Activated CD4-positive, CD25-positive, alpha-beta regulatory T cell treated with anti-CD3 and anti-CD28 coated beads, Interleukin-2, amount 50 U/mL, for 72 hours (primary cell): ENCODE data around the gene HPCAL4.

ENCODE experiments used
- DNase-seq: peaks from one replicate; pipeline ENCODE4 v3.0.0; 2021

Gene HPCAL4

DNA sequence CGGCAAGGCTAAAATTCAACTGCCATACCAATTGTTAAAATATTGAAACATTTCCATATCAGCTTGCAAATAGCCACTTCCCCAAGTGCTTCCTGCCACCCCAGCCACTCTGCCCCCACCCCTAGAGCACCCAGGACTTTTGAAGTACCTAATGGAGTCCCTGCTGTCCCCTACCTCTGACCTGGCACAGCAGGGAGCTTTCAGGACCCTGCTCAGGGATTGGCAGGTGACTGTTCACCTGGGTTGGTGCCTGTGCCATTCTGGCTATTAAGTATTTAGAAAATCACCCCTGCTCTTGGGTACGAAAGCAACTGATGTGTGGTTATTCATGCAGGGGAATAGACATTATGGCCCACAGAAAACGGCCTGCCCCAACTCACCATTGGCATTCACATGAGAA, 9.1 kb upstream of the HPCAL4 start:
- no peak for DNase-seq

DNA sequence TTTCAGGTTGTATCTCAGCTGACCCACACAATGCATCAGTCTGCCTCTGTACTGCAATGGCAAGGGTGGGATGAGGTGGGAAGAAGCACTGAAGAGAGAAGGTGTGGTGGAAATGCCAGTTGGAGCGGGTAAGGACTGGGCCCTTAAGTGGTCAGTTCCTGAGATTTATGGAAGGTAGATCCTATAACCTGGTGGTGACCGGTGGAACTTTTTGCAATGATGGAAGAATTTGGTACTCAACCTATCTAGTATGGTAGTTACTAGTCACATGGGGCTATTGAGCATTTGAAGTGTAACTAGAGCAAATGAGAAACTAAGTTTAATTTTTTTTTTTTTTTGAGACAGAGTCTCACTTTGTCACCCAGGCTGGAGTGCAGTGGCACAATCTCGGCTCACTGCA, 8.2 kb upstream of the HPCAL4 start:
- no peak for DNase-seq

DNA sequence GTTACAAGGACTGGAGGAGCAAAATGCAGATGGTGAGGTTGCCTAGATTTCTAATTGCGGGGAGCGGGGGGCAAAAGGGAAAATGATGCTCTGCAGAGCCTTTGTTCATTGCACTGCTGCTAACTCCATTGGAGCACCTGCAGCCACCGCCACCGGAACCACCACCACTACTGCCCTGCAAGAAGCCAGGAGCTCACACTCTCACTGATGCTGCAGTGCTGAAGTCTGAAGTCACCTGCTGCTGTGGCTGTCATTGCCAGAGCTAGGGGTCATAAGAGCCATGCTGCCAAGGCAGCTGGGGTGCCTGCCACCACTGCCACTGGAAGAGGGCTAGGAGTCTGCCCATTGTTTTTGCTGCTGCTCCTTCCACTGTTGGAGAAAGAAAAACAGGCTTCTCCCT, 7.3 kb upstream of the HPCAL4 start:
- no peak for DNase-seq

DNA sequence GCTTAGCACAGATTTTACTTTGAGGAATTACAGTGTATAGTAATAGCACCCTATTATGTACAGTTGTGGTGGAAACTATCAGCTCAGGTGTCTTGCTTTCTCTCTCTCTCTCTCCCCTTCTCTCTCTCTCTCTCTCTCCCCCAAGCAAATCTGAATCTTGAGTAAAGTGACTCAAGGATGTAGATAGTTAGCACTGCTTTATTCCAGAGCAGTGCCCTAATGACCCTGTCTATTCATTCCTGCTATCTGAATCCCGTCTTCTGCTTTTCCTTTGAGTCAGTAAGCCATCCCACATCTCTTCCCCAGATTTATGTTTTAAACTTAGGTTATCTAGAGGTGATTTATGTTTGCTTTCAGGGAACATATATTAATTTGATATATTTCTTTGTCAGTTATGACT, 5.2 kb upstream of the HPCAL4 start:
- no peak for DNase-seq

DNA sequence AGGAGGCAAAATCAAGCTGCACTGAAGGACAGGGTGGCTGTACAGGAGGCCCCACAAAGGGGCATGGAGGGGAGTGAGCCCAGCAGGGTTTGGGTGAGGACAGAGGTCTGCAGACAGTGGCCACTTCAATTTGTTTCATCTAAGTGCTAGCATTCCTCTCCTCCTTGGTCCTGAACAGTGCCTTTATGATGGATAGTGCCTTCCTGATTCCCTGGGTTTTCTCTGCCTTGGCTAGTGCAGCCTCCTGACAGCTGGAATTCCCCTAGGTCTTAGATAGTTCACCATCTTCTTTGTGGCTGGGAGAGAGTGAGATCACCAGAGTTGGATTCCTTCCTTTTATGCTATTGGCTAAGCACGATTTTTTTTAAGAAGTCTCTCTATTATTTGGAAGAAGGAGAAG, 3.8 kb upstream of the HPCAL4 start:
- no peak for DNase-seq

DNA sequence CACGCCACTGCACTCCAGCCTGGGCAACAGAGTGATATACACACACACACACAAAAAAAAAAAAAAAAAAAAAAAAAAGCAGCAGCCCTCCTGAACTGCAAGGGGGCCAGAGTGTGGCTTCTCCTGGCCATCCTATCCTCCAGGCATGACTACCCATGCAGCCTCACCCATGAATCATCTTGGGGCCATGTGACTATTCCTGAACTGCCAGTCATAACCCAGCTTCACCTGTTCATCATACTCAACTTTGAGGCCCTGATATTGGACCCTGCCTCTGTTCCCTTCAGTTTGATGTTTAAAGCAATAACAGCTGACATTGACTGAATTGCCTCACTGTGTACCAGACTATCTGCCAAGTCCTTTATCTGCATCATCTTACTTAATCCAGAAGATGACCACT, 2.8 kb upstream of the HPCAL4 start:
- DNase-seq = no peak

DNA sequence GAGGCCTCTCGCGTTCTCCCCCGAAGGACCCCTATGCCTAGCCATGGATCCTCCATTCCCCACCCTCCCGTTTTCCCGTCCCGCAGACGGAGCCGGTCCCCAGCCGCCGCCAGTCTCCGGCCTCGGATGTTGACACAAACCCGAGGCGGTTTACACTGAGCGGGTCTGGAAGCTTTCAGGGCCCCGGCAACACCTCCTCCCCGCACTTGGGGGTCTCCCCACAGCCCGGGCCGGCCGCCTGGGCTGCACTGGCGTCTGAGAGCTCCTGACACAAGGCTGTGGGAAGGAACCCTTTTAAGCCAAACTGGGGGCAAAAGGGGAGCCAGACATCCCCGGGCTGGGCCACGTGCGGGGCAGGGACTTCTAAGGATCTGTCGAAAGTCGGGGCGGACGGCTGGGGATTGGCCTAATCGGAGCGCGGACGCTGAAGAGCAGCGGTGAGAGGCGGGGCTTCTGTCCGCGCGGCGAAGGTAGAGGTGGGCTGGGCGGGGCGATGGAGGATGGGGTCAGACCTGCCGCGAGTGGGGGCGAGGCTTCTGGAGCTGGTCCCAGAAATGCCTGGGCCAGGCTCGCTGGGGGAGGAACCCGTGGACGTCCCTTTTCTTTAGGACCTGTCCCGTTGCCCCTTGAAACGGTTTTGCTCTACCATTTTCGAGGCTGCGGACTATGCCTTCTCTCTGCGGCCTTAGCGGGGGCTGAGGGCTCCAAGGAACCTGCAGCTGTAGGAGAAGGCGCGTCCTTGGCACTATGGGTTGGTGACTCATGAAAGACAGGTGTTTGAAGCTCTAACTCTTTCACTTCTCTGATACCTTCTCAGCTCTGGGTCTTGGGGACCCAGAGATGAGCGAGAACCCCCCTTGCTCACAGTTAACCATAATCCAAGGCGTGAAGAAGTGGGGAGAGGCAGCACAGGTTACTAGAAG, 1.2 kb upstream of the HPCAL4 start:
- DNase-seq = no peak

DNA sequence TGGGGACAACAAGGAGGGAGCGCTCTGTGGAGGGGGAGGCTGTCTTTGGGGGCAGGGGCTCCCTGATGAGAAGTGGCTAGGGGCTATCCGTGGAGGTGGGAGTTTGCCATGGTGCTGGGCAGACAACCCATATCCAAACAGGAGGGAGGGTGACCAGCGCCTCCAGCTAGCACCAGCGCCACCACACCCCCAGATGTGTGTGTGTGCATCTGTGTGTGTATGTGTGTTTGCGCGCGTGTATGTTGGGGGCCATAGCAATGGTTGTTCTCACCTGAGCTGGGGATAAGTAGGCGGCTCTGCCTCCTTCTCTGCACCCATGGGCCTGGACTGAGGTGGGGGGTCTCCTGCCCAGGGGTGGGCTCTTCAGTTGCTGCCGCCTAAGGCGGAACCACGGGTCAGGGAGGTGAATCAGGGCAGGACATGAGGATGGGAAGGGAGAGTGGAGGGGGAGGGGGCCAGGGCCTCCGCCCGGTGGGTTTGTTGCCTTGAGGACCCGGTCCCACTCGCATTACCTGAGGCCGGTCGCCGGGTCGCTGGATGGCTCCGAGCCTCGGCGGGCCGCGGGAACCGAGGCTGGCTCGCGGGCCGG, 345 bp downstream of the HPCAL4 start:
- no peak for DNase-seq

DNA sequence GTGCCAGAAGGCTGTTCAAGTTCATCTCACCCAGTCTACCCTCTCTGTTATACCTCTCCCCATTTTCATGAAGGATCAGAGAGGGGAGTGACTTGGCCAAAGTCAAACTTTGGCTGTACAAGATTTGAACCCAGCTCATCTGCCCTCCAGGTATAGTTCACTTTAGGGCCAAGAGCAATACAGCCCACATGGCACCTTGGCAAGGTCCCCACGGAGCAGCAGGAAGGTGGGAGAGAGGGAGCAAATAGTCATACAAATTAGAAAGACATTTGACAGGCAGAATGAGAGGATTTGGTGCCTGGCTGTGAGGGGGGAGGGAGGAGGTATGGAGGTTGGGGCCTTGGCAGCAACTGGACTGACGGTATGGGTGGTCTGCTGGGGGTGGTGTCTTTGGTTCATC, 1.0 kb downstream of the HPCAL4 start:
- no peak for DNase-seq

DNA sequence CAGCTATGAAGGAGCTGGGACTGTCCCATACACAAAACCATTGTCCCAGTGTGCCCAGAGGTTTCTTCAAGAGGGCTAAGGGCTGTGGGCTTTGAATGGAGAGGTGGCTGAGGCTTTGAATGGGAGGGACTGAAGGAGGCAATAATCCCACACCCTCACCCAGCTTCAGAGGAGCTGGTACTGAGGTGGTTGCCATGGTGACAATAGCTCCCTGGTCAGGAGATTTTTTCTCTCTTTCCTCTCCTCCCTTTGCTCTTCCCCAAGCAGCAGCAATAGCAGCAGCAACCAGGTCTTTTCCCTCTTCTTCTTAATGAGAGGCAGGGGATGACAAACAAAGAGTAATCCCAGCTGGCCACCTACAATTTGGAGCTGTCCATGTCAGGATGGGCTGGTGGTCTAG, 1.6 kb downstream of the HPCAL4 start:
- no peak for DNase-seq

DNA sequence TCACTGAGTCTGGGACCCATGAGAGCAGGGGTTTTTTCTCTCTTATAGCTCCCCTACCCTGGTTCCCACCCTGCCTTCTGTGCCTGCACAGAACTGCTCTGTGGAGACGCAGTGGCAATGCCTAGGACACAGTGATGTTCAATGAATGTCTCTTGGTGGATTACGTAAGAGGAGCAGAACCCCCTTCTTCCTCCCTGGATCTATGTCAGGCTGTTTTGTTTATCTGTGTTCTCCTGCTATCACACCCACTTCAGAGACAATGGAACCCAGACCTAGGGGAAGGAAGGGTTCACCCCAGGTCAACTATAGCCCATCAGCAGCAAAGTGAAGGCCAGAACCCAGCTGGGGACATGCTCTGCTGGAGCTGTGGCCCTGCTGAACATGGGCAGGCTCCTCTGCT, 2.0 kb downstream of the HPCAL4 start:
- no peak for DNase-seq

DNA sequence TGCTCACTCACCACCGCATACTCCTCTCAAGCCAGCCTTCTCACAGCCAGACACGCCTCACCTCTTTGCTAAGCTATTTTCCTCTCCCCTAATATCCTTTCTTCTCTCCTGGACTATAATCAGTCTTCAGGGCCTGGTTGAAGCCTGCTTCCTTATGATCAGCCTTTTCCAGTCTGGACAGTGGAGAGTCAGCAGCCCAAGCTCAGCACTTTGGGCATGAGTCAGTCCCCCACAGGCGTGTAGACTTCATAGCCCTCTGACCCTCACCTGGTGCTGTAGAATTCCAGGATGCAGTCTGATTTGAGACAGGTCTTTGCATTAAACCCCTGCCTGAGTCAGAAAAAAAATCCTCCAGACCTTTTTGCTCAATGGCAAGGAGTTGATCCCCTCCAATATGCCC, 2.5 kb downstream of the HPCAL4 start:
- DNase-seq = no peak

DNA sequence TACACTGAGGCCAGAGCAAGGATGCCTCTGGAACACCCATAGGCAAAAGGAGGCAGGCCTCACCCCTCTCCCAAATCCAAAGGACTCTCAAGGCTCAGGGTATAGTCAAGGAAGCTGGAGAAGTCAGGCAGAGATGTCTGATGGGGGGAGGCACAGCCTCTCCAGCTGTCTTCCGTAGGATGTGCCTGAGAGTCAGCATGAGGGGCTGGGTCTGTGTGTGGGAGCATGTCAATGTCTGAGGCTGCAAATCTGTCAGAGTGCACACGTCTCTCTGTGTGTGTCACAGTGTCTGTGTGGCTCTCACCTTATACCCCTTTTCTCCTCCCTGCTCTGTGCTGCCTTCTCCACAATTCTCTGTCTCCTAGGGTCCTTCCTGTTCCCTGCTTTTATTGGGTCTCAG, 4.0 kb downstream of the HPCAL4 start:
- DNase-seq = no peak

DNA sequence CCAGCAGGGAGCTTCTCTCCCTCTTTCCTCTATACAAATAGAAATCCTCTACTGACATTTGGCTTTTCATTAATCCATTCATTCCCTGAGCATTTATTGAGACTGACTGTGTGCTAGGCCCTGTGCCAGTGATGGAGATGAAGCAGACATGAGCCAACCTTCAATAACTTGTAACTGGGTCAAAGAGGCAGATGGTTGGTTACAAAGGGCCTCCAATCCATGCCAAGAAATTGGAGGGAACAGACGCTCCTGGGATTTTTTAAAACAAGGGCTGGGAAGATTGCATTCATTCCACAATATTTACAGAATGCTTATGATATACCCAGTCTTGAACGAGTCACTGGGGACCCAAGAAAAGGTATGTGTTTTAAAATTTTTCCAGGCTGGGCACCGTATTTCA, 6.2 kb downstream of the HPCAL4 start:
- no peak for DNase-seq

DNA sequence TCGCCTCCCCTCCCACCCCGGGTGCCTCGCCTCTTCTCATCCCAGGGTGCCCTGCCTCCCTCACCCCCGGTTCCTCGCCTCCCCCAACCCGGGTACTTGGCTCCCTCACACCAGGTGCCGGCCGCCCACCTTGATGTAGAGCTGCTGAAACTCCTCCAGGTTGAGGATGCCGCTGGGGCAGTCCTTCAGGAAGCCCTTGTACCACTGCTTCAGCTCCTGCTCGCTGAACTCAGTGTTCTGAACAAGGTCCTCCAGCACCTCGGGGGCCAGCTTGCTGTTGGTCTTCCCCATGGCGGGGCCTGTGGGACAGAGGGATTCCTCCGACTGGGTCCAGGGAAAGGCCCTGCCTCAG, 6.9 kb downstream of the HPCAL4 start:
- no peak for DNase-seq

DNA sequence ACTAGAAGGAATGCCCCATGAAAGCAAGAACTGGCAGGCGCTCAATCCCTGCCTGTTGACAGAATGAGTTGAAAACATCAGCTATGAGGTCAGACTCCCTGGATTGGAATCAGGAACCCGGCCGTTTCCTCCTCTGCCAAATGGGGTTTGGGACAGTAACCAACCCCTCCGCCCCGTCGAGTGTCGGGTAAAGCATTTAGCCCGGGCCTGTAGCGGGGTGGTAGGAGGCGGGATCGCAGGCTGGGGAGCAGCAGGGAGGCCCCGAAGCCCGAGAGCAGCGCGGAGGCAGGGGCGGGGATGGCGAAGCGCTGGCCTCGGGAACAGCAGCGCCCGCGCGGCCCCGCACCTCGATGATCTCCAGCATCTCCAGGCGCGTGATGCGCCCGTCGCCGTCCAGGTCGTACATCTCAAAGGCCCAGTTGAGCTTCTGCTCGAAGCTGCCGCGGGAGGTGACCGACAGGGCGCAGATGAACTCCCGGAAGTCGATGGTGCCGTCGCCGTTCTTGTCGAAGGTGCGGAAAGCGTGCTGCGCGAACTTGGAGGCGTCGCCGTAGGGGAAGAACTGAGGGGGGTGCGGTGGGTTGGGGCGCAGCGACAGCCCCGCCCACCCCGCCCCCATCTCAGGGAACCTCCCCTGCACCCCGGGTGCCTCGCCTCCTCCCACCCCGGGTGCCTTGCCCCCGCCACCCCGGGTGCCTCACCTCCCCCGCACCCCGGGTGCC, 7.5 kb downstream of the HPCAL4 start:
- no peak for DNase-seq

DNA sequence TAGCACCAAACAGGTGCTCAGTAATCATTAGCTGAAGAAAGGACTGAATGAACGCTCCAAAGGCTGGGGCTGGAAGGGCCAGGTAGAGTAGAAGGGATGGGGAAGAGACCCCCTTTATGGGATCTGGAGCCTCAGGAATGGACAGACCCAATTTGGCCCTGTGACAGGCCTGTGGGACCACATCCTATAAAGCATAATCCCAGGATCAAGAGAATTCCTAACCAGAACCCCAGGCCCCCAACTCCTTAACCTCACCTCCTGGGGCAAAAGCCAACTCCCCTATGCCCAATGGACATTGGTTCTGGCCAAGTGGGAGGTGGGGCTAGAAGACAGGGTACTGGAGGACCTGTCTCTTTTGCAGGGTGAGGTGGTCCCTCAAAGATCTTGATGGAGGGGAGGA, 9.2 kb downstream of the HPCAL4 start:
- DNase-seq = no peak

DNA sequence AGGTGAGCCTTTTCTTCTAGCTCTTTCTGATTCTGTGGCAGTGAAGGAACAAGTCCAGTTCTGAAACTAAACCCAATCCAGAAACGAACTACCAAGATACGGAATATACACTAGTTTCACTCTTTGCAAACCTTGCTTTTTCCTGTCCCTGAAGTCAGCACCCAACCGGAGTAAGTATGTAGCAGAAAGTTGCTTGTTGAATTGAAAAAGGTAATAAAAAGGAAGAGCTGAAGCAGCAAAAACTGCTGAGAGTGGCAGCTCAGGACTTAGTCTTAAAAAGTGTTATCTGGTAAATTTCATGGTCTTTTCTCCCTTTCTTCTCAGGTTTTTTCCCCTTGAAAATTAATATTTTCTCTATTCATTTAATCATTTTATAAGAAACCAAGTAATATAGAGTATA, 9.9 kb downstream of the HPCAL4 start:
- DNase-seq = no peak

DNA sequence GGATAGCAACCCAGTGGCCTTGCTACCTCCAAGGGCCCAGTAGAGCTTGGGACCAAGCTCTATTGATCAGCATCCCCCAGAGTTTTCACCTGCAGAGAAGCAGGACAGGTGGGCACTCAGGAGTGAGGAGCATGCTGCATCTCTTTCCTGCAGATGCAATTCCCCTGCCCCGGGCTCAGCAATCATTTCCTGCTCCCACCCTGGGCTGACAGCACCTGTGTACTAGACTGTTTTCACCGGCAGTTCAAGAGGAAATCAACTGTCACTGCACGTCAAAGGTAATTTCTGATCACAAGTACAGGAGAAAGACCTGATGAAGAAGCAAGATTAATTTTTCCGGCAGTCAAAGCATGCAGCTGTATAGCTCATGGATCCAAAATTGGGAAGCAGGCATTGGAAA, 10.5 kb downstream of the HPCAL4 start:
- no peak for DNase-seq

DNA sequence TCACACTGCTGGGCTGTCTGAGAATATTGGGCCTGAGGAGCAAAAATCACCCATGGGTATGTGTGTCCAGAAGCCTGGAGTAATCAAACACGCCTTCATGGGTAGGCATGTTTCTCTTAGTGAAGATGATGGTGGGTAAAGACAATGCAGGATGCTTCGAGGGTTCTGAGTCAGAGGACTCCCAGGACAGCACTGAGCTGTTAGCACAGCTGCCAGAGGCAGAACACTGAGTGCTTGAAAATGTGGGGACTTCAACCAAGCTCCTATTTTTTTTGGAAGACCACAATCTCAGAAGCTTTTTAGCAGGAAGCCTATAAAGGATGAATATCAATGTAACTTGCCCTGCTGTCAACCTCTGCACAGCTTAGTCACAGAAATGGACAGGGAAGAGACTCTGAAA, 11.4 kb downstream of the HPCAL4 start:
- no peak for DNase-seq

DNA sequence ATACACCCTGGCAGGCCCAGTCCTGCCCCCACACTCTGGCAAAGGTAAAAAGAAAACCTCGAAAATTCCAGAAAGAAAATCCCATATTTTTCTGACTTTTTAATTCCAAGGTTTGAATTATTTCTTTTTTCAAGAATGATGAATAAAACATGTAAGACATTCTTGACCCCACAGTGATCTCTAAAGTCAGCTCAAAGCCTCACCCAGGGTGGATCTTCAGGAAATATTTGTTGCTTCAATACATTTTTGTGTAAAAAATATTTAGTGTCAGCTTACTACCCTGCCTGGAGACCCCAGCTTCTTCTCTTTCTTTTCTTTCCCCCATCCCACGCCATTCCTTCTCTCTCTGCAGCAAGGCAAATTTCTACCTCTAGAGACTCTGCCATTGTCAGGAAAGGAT, 12.3 kb downstream of the HPCAL4 start:
- DNase-seq = no peak

DNA sequence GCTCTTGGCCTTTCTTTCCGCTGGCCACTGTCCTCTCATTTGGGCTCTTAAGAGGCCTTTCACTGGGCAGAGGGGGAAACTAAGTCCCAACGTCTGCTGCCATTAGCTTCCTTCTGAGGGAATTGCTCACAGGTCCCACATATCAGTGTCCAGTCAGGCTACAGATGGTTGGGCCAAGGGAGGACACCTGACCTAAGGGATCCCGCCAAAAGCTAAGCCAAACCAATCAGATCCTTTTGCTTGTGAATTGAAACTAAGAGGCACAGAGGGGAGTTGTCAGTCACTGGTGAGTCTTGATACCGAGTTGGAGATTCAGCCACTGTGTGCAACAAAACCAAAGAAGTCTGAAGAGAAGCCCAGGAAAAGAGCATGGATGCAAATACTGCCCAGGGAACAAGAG, 13.6 kb downstream of the HPCAL4 start:
- DNase-seq = no peak

DNA sequence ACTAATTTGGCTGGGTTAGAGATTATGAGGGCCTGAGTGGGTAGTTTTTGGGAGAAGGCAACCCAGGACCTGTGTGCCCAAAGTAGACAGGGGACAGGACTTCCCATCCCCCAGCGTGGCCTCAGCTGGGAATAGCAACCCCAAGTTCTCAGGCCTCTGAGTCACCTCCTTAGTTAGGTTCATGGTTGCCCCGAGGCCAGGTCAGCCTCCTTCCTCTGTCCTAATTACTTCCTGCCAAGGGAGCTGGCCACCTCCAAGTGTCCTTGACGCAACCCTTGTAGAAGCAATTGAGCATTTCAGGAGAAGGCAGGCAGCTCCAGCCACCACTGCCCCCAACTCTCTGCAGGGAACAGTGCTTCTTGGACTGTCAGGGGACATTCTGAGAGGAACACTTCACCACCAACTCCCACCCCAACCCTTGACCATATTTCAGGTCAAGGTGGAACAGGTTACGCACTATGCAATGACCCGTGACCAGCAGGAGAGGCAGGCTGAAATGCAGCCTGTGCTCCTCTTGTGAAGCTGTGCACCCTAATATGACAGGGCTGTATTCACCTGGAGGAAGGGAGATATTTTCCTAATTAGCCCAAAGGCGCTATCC, 14.2 kb downstream of the HPCAL4 start:
- DNase-seq = no peak

DNA sequence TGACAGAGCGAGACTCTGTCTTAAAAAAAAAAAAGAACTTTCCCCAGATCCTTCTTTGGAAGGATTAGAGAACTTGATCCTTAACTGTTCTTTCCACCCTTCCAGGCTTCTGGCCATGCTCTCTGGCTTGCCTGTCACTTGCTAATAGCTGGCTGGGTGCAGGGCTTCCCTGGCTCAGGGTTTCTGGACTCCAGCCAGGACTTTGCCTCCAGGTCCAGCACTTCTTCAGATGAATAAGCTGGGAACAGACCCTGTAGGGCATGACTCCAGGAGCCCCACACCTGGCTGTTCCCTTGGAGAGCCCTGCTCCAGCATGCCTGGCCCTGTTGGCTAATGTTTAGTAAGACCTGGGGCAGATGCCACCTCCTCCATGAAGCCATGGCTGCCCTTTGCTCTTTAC, 16.0 kb downstream of the HPCAL4 start:
- DNase-seq = no peak
